SK-N-SH treated with all-trans-retinoic acid at 6 μM for 48 hours (cell line): ENCODE measurements around the gene STAT2.

ENCODE experiments used
- ATAC-seq: fragments of 200-7000 bp; cut with Tn5 transposase; 3 replicates; pipeline ENCODE4 v1.9.1; 2020; ENCODE audit warnings: mild to moderate bottlenecking, moderate library complexity
- ARNTL ChIP-seq: fragments of 450-650 bp; formaldehyde crosslinking; IDR thresholded peaks from 2 replicates; pipeline ENCODE4 v1.5.0; 2020; ENCODE audit warnings: low read depth, mild to moderate bottlenecking, moderate library complexity, borderline replicate concordance
- BACH2 ChIP-seq: fragments of 250-450 bp; sonication (Bioruptor Pico); IDR thresholded peaks from 2 replicates; pipeline ENCODE4 v1.9.0; 2021; ENCODE audit warnings: mild to moderate bottlenecking, borderline replicate concordance
- CSDC2 ChIP-seq: fragments of 250-450 bp; sonication (Bioruptor Pico); IDR thresholded peaks from 2 replicates; pipeline ENCODE4 v1.5.0; 2020; ENCODE audit warnings: mild to moderate bottlenecking, moderate library complexity
- CSRNP3 ChIP-seq: fragments of 250-450 bp; sonication (Bioruptor Pico); IDR thresholded peaks from 2 replicates; pipeline ENCODE4 v1.5.1; 2021; ENCODE audit warnings: mild to moderate bottlenecking, moderate library complexity
- ESRRG ChIP-seq: fragments of 250-450 bp; sonication (Bioruptor Pico); IDR thresholded peaks from 2 replicates; pipeline ENCODE4 v1.6.1; 2021; ENCODE audit warnings: mild to moderate bottlenecking
- GLIS3 ChIP-seq: fragments of 250-450 bp; sonication (Bioruptor Pico); IDR thresholded peaks from 2 replicates; pipeline ENCODE4 v1.5.0; 2020; ENCODE audit warnings: mild to moderate bottlenecking, moderate library complexity
- ISL1 ChIP-seq: fragments of 250-450 bp; sonication (Bioruptor Pico); IDR thresholded peaks from 2 replicates; pipeline ENCODE4 v2.1.2; 2022; ENCODE audit warnings: mild to moderate bottlenecking, moderate library complexity
- OSR1 ChIP-seq: fragments of 250-450 bp; sonication (Bioruptor Pico); IDR thresholded peaks from 2 replicates; pipeline ENCODE4 v1.8.0; 2022; ENCODE audit warnings: moderate library complexity, mild to moderate bottlenecking, inconsistent platforms
- PPARA ChIP-seq: fragments of 250-450 bp; sonication (Bioruptor Pico); IDR thresholded peaks from 2 replicates; pipeline ENCODE4 v1.5.0; 2020; ENCODE audit warnings: mild to moderate bottlenecking, borderline replicate concordance
- RARB ChIP-seq: fragments of 250-450 bp; sonication (Bioruptor Pico); IDR thresholded peaks from 2 replicates; pipeline ENCODE4 v1.8.0; 2021; ENCODE audit warnings: mild to moderate bottlenecking, moderate library complexity
- SNAI2 ChIP-seq: fragments of 250-450 bp; sonication (Bioruptor Pico); IDR thresholded peaks from 2 replicates; pipeline ENCODE4 v1.5.0; 2020; ENCODE audit warnings: mild to moderate bottlenecking, moderate library complexity
- TCF4 ChIP-seq: fragments of 250-450 bp; sonication (Bioruptor Pico); IDR thresholded peaks from 2 replicates; pipeline ENCODE4 v1.8.0; 2021; ENCODE audit warnings: mild to moderate bottlenecking, moderate library complexity, borderline replicate concordance
- TOX ChIP-seq: fragments of 250-450 bp; sonication (Bioruptor Pico); IDR thresholded peaks from 2 replicates; pipeline ENCODE4 v1.8.0; 2021; ENCODE audit warnings: mild to moderate bottlenecking, moderate library complexity, borderline replicate concordance
- ZC3H10 ChIP-seq: fragments of 250-450 bp; sonication (Bioruptor Pico); IDR thresholded peaks from 2 replicates; pipeline ENCODE4 v1.5.1; 2021; ENCODE audit warnings: mild to moderate bottlenecking, moderate library complexity
- ZFP3 ChIP-seq: fragments of 250-450 bp; sonication (Bioruptor Pico); IDR thresholded peaks from 2 replicates; pipeline ENCODE4 v1.5.0; 2020; ENCODE audit warnings: mild to moderate bottlenecking, moderate library complexity
- ZFP30 ChIP-seq: fragments of 450-650 bp; formaldehyde crosslinking; IDR thresholded peaks from 2 replicates; pipeline ENCODE4 v1.5.0; 2022; ENCODE audit warnings: mild to moderate bottlenecking, moderate library complexity
- ZNF565 ChIP-seq: fragments of 450-650 bp; formaldehyde crosslinking; conservative IDR thresholded peaks from 2 replicates; pipeline ENCODE4 v1.5.0; 2020; ENCODE audit warnings: low read depth, mild to moderate bottlenecking, moderate library complexity
- ZNF8 ChIP-seq: fragments of 450-650 bp; formaldehyde crosslinking; IDR thresholded peaks from 2 replicates; pipeline ENCODE4 v1.5.0; 2020; ENCODE audit warnings: mild to moderate bottlenecking, moderate library complexity
- TF ChIP-seq, protein P1 (sequence below): fragments of 250-450 bp; sonication (Bioruptor Pico); IDR thresholded peaks from 2 replicates; pipeline ENCODE4 v1.5.0; 2020; ENCODE audit warnings: mild to moderate bottlenecking, moderate library complexity
- TF ChIP-seq, protein P2 (sequence below): fragments of 250-450 bp; sonication (Bioruptor Pico); IDR thresholded peaks from 2 replicates; pipeline ENCODE4 v1.8.0; 2021; ENCODE audit warnings: low read depth, mild to moderate bottlenecking, moderate library complexity, borderline replicate concordance

STAT2 gene

GRCh38 chr12:56377989-56378316 lies 18.0 kb upstream of the STAT2 start:
- ATAC-seq = no peak
- TF ChIP-seq TCF4 (CRISPR knock-in tag) = no peak
- TF ChIP-seq ZNF8 = no peak
- TF ChIP-seq PPARA (CRISPR knock-in tag) = no peak
- no peak for TF ChIP-seq ESRRG
- TF ChIP-seq CSRNP3 (CRISPR knock-in tag) = no peak
- no peak for TF ChIP-seq CSDC2 (CRISPR knock-in tag)
- no peak for TF ChIP-seq TOX (CRISPR knock-in tag)
- no peak for TF ChIP-seq SNAI2 (CRISPR knock-in tag)
- TF ChIP-seq, protein P1, sequence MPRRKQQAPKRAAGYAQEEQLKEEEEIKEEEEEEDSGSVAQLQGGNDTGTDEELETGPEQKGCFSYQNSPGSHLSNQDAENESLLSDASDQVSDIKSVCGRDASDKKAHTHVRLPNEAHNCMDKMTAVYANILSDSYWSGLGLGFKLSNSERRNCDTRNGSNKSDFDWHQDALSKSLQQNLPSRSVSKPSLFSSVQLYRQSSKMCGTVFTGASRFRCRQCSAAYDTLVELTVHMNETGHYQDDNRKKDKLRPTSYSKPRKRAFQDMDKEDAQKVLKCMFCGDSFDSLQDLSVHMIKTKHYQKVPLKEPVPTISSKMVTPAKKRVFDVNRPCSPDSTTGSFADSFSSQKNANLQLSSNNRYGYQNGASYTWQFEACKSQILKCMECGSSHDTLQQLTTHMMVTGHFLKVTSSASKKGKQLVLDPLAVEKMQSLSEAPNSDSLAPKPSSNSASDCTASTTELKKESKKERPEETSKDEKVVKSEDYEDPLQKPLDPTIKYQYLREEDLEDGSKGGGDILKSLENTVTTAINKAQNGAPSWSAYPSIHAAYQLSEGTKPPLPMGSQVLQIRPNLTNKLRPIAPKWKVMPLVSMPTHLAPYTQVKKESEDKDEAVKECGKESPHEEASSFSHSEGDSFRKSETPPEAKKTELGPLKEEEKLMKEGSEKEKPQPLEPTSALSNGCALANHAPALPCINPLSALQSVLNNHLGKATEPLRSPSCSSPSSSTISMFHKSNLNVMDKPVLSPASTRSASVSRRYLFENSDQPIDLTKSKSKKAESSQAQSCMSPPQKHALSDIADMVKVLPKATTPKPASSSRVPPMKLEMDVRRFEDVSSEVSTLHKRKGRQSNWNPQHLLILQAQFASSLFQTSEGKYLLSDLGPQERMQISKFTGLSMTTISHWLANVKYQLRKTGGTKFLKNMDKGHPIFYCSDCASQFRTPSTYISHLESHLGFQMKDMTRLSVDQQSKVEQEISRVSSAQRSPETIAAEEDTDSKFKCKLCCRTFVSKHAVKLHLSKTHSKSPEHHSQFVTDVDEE = no peak

DNA sequence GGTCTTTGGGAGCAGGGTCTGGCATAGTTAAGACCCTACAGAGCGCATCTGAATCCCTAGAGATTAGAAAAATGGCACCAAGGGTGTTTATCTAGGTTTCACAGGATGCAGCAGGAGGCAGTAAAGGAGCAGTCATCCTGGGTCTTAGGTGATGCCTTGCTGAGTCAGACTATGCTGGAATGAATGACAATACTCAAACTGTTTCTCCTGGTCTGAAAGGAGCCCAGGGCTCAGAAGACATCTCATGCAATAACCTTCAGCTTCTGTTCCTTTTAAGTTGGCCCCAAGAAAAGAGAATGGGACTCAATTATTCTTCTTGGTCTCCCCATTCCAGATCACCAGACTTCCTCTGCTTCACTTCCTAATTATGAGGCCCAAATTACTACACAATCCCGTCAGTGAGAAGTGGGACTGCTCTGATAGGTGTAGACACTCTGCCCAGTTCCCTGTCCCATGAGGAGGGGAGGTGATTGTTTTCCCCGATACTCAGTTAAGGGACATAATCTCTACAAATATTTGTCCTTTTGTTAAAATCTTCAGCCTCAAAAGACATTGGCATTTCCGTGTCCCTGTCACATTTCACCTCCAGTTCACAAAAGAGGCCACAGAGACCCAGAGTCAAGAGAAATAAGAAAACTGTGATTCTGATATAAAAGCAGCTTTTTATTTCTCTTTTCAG lies 17.5 kb upstream of the STAT2 start:
- TF ChIP-seq ESRRG = no peak
- TF ChIP-seq ZC3H10 = no peak
- TF ChIP-seq OSR1 = no peak
- TF ChIP-seq, protein P2, sequence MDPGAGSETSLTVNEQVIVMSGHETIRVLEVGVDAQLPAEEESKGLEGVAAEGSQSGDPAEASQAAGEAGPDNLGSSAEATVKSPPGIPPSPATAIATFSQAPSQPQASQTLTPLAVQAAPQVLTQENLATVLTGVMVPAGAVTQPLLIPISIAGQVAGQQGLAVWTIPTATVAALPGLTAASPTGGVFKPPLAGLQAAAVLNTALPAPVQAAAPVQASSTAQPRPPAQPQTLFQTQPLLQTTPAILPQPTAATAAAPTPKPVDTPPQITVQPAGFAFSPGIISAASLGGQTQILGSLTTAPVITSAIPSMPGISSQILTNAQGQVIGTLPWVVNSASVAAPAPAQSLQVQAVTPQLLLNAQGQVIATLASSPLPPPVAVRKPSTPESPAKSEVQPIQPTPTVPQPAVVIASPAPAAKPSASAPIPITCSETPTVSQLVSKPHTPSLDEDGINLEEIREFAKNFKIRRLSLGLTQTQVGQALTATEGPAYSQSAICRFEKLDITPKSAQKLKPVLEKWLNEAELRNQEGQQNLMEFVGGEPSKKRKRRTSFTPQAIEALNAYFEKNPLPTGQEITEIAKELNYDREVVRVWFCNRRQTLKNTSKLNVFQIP (CRISPR knock-in tag) = no peak
- TF ChIP-seq GLIS3 = no peak
- TF ChIP-seq ZNF565 (CRISPR knock-in tag) = no peak
- TF ChIP-seq SNAI2 (CRISPR knock-in tag) = no peak
- TF ChIP-seq TOX (CRISPR knock-in tag) = no peak
- no peak for TF ChIP-seq ARNTL (CRISPR knock-in tag)
- TF ChIP-seq, protein P1 = no peak
- no peak for TF ChIP-seq ZFP3
- no peak for TF ChIP-seq ISL1
- TF ChIP-seq CSDC2 (CRISPR knock-in tag) = no peak
- TF ChIP-seq BACH2 (CRISPR knock-in tag) = no peak
- no peak for TF ChIP-seq CSRNP3 (CRISPR knock-in tag)
- TF ChIP-seq PPARA (CRISPR knock-in tag) = no peak
- TF ChIP-seq ZFP30 (CRISPR knock-in tag) = no peak
- no peak for TF ChIP-seq RARB
- ATAC-seq = peak; percentile 63
